Measurements from ENCODE around the gene ADAMTSL1.

- no peak for TF ChIP-seq CTCF (IDR thresholded peaks at IDR 0.05; ENCODE audit: insufficient read depth, low read length)
- TF ChIP-seq GABPA (IDR thresholded peaks at IDR 0.05; ENCODE audit: low read depth) = no peak
- no peak for TF ChIP-seq REST (IDR thresholded peaks at IDR 0.05; ENCODE audit: insufficient replicate concordance, low read depth)
Observed at GRCh38 chr9:18463991-18464390, 10.0 kb upstream of the ADAMTSL1 start.

Data from HL-60 (cell line).